ENCODE measurements around the gene SRSF6.

The SRSF6 gene

DNA sequence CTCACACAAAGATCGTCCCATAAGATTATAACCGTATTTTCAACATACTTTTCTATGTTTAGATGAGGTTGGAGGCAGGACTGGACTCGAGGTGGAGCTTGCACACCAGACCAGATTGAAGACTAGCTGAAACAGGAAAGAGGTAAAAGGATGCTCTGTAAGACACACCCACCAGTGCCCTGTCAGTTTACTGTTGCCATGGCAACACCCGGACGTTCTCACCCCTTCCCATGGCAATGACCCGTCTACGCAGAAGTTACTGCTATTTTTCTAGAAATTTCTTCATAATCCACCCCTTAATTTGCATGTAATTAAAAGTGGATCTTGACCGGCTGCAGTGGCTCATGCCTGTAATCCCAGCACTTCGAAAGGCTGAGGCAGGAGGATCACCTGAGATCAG lies 13.6 kb upstream of the SRSF6 start:
- intact Hi-C loops (cut with DNase I), result loop anchor here (10.0 kb wide), 1 partner anchor 641 kb away; no protein-coding TSS in a partner anchor
- peak in 2 of 42 donors; percentile 2 to 6 for DNase-seq

- intact Hi-C loops (cut with DNase I), result loop anchor here (10.0 kb wide), 1 partner anchor 638 kb away; no protein-coding TSS in a partner anchor
Measured at GRCh38 chr20:43446361-43446879, 11.3 kb upstream of the SRSF6 start.

GRCh38 chr20:43448431-43448747 lies 9.3 kb upstream of the SRSF6 start:
- intact Hi-C loops (cut with DNase I), result loop anchor here (10.0 kb wide), 1 partner anchor 636 kb away; no protein-coding TSS in a partner anchor
- peak in 2 of 42 donors; percentile 13 to 24 for DNase-seq

More at GRCh38 chr20:43446361-43446879, 11.3 kb upstream of the SRSF6 start:
- peak in 2 of 42 donors; percentile 16 to 28 for DNase-seq

- DNase-seq, result peak in 40 of 42 donors; percentile 12 to 79 (median 46)
- intact Hi-C loops (cut with DNase I), result loop anchor here (10.0 kb wide), 1 partner anchor 636 kb away; no protein-coding TSS in a partner anchor
Measured at GRCh38 chr20:43448748-43449535, 8.8 kb upstream of the SRSF6 start.

DNA sequence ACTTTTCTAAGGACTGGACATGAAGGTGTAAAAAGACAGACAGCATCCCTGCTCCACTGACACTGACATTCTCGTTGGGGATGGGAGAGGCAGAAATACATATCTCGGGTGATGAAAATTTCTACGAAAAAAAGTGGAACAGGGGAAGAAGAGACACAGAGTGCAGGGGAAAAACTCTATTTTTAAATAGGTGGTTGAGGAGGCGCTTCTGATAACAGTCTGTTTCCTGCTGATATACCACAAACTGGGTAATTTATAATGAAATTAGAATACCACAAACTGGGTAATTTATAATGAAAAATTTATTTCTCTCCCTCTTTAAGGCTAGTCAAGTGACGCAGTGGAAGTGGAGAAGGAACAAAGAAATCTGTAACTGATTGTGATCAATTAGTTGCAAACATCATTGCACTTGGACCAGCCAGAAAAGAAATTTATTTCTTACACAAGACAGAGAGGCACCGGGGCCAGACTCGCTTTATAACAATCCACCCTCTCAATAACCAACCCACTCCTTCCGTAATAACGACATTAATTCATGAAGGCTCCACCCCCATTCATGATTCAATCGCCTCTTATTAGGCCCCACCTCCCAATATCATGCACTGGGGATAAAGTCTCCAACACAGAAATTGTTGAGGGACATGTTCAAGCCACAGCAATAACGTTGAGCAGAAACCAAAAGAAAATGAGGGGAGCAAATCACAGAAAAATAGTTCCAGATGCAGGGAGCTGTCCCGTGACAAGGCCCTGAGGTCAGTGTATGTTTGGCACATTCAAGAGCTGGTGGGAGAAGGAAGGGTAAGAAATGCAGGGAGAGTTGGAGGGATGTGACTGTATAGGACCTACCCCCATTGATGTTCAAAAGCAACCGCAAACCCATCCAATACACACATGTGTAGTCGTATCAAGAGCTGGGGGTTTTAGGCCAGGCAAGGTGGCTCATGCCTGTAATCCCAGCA lies 6.6 kb upstream of the SRSF6 start:
- DNase-seq, result no peak
- intact Hi-C loops (cut with DNase I), result loop anchor here (10.0 kb wide), 1 partner anchor 64 kb away; no protein-coding TSS in a partner anchor

GRCh38 chr20:43452404-43453126 lies 5.1 kb upstream of the SRSF6 start:
- intact Hi-C loops (cut with DNase I), result loop anchor here (10.0 kb wide), 1 partner anchor 62 kb away; no protein-coding TSS in a partner anchor
- peak in 1 of 42 donors; percentile 18 for DNase-seq

GRCh38 chr20:43456252-43456651 lies 1.4 kb upstream of the SRSF6 start:
- intact Hi-C loops (cut with DNase I), result loop anchor here (5.0 to 10.0 kb wide), 2 partner anchors 59 to 136 kb away; partner anchors contain the start of gene IFT52
- peak in 2 of 42 donors; percentile 28 to 31 for DNase-seq

DNA sequence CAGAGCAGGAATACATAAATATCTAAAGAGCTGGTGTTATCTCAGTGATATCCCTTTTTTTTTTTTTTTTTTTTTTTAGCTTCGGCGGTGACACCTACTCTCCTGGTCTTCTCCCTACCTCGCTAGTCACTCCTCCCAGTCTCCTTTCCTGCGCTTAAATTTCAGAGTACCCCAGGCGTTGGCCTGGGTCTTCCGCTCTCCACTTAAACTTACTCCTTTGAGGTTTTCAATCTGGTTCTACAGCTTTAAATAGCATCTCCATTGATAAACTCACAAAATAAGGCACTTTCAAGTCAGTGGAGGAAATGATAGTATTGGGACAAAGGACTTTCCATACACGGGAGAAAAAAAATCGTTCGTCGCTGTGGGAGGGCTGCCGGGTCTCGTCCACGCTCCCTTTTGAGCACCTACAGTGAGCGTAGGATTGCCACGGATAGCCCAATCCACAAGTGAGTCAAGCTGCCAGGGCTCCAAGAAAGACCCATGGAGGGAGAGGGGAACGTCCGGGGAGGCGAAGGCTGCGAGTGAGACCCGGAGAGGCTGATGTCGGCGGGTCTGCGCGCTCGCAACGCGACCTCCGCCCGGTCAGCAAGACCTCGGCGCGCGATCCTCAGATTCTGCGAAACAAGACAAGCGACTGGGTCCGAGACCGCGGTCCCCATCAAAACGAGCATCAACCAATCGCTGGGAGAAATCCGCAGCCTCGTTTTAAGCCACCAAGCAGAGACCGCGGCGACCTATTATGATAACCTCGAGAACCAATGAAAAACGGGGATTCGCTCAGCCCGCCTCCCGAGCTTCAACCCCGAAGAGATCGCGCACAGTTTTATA lies 672 bp upstream of the SRSF6 start:
- peak; percentile 87 to 98 (median 94) for DNase-seq
- intact Hi-C loops (cut with DNase I), result loop anchor here (5.0 to 10.0 kb wide), 2 partner anchors 58 to 135 kb away; partner anchors contain the start of gene IFT52

DNA sequence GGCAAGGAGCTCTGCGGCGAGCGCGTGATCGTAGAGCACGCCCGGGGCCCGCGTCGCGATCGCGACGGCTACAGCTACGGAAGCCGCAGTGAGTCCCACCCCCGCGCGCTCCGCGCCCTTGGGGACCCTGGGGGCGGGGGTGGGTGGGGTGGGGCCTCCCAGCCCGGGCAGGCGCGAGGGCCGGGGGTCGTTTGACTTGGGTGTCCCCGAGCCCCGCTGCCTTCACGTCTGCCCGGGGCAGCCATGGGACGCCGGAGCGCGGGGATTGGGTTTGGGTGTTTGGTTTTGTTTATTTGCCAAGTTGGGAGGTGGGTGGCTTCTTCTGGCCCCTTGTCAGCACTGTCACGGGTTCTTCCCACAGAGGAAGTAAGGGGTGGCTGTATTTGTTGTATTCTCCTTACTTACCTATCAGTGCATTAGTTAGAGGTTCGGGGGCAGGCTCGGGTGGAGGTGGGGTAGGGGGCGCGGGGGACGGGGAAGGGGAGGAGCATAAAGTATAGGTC lies 777 bp downstream of the SRSF6 start:
- intact Hi-C loops (cut with DNase I), result loop anchor here (5.0 to 10.0 kb wide), 2 partner anchors 56 to 134 kb away; partner anchors contain the start of gene IFT52
- DNase-seq, result no peak

DNA sequence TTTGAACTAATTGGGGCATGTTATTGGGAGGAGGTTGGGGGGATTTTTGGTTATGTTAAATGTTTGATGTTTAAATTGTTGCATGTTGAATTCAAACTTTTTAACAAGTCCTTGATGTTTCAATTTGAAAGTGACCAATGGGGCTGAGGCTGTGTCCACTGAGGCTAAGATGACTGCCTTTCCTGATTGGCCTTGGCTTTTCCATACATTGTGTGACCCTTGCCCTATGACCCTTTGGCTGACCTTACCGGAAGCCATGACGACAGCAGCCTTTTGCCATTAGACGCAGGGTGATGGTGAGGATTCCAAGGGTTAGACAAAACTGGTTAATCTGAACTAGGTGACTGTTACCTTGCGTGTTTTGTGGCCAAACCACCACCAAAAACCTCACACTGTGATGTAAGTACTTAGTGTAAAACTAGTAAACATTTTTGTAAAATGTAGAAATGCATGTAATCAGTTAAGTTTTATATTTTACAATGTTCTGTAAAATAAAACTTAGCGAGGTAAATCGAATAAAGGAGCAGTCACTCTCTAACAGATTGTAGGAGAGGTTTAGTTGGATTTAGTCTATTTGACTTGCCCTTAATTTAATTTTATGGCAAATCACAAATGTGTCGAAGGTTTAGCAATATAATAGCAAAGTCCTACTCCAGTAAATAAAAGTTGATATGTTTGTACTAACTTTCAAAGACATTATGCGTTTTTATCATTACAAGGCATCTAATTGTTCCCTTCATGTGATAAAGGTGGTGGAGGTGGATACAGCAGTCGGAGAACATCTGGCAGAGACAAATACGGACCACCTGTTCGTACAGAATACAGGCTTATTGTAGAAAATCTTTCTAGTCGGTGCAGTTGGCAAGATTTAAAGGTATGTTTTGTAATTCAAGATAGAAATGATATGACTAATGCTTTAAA lies 1.6 kb downstream of the SRSF6 start:
- intact Hi-C loops (cut with DNase I), result loop anchor here (5.0 to 10.0 kb wide), 2 partner anchors 56 to 133 kb away; partner anchors contain the start of gene IFT52

DNA sequence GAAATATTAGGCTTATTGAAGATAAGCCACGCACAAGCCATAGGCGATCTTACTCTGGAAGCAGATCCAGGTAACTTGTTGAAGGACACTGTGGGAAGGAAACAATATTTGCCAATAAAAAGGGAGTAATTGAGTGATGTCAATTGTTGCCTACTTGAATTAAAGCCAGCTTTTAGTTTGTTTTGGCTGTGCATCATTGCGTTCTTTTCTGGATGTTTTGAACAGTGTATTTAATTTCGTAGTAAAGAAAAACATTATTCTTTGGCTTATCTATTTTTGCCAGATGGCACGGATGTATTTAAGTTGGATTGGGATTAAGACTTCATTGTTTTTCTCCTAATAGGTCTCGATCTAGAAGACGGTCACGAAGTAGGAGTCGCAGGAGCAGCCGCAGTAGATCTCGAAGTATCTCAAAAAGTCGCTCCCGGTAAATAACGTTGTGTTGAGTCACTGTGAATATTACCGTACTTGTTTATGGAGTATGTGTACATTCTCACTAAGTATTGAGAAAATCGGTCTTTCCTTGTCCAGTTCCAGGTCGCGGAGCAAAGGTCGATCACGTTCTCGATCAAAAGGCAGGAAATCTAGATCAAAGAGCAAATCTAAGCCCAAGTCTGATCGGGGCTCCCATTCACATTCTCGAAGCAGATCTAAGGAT lies 2.6 kb downstream of the SRSF6 start:
- DNase-seq, result peak in 2 of 42 donors; percentile 19 to 26
- intact Hi-C loops (cut with DNase I), result no loop called here

More for the DNA sequence above, 1.6 kb downstream of the SRSF6 start:
- DNase-seq, result peak in 2 of 42 donors; percentile 15 to 23

DNA sequence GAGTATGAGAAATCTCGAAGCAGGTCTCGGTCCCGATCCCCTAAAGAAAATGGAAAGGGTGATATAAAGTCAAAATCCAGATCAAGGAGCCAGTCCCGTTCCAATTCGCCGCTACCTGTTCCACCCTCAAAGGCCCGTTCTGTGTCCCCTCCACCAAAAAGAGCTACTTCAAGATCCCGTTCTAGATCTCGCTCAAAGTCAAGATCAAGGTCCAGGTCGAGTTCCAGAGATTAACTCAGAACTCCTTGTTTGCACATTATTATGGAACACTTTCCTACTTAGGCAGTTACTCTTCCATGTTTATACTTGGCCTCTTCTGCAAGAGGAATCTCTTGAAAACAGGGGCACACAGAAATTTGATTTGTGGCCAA lies 3.1 kb downstream of the SRSF6 start:
- intact Hi-C loops (cut with DNase I), result no loop called here

GRCh38 chr20:43461894-43462659 lies 4.4 kb downstream of the SRSF6 start:
- intact Hi-C loops (cut with DNase I), result no loop called here
- DNase-seq, result peak in 2 of 42 donors; percentile 1 to 8

More for the DNA sequence above, 3.1 kb downstream of the SRSF6 start:
- peak in 1 of 42 donors; percentile 16 for DNase-seq

DNA sequence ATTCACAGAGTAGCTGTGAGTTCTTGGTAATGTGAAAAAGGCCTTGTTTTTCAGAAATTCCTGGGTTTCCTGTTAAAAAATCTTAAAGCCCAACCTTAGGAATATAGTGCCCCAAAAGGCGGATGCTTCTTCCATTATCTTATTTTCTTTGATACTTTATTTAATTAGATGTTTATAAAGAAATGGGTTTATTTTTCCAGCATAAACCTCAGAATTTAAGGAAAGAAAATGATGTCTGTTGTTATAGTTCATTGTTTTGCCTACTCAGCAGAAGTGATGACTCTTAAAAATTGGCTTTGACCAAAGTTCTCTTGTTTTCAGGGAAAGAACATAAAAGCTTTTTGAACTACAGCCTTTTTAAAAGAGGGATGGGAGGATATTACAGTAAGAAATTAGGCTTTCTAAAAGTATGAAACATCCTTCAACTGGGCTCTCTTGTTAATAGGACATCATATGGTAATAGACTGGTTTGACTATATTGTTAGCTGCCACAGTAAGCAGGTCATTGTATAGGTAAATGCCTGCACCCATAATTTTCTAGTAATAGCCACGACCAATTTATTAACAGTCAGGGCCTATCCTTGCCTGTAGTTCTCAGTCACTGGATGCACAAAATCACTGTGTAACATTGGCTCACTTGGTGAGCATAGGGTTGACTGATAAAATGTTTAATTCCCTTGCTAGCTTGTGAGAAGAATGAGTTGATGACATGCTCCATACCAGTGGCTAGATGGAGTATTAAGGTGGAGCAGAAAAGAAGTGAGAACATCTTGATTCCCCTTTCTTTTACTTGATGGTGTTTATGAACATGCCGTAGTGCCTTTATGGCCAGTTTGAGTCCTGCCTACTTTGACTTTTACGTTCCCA lies 5.2 kb downstream of the SRSF6 start:
- DNase-seq, result peak in 1 of 42 donors; percentile 2
- intact Hi-C loops (cut with DNase I), result no loop called here
